Activated T-helper 9 cell treated with anti-CD3 and anti-CD28 coated beads, Interleukin-2, amount 50 U/mL, for 16 hours (primary cell): Measurements from ENCODE around the gene FRMD1.

ENCODE experiments used
- DNase-seq: peaks from one replicate; pipeline ENCODE4 v3.0.0-alpha.2; 2020; ENCODE audit warnings: low read depth

Gene FRMD1

DNA sequence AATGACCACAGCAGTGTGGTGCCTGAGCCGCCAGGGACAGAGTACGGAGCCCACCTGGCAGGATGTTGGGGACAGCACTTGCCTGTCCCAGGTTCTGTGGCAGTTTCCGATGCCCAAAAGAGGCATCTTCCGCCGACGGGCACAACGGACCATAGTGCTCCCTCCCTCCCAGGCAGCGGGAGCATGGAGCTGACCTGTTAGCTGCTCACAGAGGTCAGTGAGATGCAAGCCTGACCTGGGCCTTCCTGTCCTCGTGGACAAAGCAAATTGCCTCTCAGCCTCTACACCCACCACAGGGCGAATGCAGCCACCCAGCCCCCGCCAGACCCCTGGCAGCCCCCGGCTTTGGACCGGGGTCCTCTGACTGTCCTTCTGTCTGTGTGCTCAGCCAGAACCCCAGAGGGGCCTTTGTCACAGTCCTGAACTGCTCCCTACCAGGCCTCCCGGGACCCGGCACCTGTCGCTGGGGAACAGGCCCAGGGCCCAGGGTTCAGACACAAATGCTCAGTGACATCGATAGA is 16.2 kb upstream of the FRMD1 start:
- DNase-seq, result no peak

DNA sequence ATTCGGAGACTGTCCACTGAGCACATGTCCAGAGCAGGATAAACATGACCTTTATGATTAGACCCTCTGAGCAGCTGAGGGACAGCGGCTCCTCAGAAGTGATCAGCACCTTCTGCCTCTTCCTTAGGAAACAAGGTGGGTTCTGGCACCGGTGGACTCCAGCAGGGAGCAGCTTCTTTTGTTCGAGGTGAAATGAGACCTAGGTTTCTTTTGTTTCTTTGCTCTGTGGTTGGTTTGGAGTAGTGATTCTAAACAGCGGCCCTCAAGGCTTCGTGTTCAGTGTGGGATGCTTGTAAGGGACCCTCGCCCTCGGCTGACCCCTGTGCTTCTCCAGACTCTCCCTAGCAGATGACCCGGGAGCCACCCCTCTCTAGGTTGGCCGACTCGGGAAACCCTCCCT is 14.6 kb upstream of the FRMD1 start:
- DNase-seq, result no peak

- no peak for DNase-seq
Observed at GRCh38 chr6:168093071-168093505, 14.1 kb upstream of the FRMD1 start.

DNA sequence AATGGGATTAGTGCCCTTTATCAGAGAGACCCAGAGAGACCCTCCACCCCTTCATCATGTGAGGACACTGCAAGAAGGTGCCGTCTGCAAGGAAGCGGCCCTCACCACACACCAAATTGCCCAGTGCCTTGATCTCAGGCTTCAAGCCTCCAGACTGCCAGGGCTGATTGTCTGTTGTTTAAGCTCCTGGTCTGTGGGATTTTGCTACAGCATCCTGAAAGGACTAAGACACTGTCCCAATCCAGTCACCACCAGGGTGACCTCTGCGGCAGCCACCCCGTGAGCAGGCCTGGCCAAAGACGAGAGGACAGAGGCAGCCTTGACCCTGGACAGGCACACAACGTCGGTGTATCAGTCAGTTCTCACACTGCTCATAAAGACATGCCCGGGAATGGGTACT is 13.5 kb upstream of the FRMD1 start:
- DNase-seq, result no peak

DNA sequence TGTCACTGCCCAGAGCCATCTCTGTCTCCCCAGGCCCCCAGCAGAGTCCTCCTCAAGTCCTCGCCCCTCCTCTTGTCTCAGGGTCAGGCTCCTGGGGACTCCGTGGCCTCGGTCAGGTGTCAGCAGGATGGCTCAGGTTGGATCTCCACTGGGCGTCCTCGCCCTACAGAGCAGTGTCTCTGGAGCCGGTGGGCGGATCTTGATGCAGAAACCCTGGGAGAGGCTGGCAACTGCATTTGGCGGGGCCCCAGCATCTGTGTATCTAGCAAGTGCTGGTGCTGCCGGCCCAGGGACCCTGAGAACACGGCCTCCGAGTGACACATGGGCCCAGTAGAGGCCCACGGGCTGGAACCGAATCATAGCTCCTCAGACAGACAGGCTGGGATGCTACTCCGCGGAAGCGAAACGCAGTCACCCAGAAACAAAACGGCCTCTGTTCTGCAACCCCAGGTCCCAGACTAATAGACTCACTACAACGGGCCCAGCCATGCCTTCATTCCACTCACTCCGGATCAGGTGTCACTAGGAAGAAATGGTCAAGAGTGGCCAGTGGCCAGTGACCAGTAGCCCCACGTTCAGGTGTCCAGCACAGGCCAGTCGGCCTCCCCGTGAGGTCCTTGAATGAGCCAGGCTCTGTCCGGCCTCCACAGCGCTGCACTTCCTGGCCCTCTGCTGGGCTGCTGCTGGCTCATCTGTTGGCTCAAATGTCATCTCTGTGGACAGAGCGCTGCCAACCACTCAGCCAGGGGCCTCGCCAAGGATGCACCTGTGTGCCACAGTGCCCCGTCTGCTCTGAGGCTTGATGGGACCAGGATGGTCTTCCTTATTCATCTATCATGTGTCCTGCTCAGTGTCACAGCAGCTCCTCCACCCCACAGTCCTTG is 12.6 kb upstream of the FRMD1 start:
- DNase-seq, result no peak

GRCh38 chr6:168090706-168091105 is 11.7 kb upstream of the FRMD1 start:
- DNase-seq, result no peak

GRCh38 chr6:168090064-168090690 is 11.2 kb upstream of the FRMD1 start:
- DNase-seq, result no peak

- DNase-seq, result no peak
Observed at GRCh38 chr6:168089186-168090063, 10.4 kb upstream of the FRMD1 start.

DNA sequence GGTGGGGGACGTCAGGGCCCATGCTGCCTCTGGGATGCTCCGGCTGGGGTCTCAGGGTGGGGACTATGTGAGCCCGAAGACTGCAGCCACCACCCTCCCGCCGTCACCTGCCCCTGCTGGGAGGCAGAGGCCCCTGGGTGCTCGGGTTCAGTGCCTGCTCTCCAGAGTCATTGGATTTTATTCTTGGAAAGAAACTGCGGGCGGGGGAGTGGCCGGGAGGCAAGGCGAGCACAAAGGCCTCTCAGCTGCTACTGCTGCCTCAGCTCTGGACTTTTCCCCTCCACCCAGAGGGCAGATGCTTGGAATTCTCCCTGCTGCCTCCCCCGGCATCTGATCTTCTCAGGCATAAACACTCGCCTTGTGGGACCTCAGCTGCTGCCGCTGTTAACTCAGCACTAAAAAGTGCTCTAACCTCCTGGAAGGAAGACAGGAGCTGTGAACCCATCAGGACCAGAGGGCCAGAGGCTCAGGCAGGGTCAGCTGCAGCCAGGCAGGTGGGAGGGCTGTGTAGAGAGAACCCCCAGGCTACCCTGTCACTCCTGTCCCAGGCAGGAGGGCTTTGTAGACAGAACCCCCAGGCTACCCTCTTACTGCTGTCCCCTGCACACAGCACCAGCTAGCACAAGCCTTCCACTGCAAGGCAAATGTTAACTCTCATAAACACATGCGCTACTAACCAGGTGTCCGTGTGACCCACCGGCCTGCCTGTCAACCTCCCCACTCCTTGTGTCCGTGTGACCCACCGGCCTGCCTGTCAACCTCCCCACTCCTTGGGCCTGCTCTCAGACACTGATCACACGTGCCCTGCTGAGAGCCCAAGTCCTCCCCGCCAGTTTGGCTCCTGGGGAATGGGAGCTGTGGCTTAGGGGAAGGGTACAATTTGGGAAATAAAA is 9.4 kb upstream of the FRMD1 start:
- no peak for DNase-seq

- no peak for DNase-seq
Observed at GRCh38 chr6:168087436-168088160, 8.6 kb upstream of the FRMD1 start.

DNA sequence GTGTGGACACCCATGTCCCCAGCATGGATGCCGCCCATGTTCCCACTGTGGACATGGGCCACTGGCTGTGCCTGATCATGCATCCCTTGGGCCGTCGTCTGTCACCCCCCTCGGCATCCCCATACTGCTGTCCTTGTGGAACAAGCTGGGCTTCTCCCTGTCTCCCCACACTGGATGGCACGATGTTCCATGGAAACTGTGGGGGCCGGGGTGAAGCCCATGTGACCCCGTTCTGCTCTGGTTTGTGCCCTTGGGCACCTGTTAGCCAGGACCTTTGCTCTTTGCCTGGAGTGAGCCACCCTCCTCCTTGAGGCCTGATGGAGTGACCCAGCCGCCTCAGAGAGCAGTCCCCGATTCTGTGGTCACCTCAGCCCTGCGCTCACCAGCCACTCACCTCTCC is 7.6 kb upstream of the FRMD1 start:
- no peak for DNase-seq

GRCh38 chr6:168086066-168086465 is 7.1 kb upstream of the FRMD1 start:
- DNase-seq, result no peak

DNA sequence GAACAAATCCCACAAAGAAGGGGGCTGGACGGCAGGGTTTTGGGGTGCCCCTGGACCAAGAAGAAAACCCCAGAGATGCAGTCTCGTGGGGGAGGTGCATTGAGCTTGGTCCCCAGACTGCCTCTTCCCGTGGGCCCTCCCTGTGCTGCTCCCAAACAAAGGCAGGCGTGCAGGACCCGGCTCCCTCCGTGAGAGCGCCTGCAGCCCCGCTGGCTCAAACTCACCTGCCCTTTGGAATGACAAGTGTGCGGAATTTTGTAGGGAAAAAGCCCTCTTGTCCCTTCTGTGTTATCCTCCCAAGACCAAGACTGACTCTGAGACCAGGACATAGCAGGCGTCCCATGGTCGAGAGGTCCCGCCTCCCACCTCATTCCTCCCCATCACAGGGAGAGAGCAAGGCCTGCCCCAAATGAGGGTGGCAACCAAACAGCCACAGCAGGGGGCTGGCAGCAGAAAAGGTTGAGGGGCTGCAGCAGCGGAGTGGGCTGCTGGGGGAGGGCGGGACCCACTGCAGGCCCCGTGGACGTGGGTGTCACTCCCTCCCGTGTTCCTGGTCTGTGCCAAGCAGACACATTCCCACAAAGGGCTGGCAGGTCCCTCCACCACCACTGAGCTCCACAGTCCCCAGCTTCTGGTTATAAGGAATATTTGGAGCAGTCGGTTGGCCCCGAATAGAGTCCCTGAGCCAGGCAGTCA is 5.6 kb upstream of the FRMD1 start:
- DNase-seq, result no peak

- no peak for DNase-seq
Observed at GRCh38 chr6:168083514-168083885, 4.5 kb upstream of the FRMD1 start.

DNA sequence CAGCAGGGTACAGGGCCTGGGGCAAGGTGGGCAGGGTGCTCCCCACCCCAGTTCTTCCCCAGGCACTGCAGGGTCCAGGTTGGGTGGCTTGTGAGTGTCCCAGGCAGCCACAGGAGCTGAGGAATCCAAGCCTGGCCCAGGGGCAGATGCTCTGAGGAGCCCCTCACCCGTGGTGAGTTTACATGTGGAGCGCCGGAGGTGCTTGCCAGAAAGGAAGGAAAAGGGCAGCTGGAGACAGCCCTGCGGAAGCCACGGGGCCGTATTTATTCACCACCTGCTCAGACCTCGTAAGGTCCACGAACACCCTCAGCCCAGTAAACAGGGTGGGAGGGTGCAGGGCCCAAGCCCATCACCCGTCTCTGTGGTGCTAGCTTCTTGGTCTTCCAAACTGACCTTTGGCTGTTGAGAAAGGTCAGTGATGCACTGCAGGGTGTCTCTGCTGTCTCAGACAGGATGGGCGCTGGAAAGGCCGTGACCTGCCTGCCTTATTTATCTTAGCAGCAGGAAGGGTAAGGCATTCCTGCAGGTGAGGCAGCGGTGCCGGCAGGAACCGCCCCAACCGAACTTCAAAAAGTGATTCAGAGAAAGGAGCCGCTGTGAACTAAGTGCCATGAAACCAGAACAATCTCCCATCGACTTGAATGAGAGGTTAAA is 4.0 kb upstream of the FRMD1 start:
- DNase-seq, result no peak

DNA sequence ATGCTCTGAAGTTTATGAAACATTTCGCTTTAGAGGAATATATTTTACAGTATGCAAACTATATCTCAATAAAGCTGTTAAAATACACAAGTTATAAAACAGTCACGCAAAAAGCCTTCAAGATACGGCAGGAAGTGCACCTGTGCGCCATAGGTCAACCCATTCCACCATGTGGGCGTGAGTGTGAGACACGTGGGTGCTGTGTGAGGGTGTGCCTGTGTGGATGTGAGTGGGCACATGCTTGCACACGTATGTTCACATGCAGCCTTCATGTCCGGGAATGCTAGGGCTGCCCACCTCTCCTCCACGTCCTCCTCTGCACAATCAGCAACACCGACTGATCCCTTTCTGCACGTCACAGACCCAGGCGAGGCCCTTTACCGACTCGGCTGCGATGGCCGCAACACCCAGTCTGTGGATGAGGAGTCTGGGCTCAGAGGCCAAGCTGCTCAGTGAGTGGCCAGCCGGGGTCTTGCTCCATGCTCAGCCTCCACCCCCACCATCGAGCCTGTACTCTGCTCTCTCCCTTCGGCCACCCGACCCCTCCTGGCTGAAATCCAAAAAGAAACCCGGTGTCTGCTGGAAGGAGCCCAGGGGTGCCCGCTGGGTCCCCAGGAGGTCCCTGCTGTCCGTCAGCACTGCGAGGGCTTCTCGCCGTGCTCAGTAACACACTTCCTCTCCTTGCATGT is 3.0 kb upstream of the FRMD1 start:
- no peak for DNase-seq

DNA sequence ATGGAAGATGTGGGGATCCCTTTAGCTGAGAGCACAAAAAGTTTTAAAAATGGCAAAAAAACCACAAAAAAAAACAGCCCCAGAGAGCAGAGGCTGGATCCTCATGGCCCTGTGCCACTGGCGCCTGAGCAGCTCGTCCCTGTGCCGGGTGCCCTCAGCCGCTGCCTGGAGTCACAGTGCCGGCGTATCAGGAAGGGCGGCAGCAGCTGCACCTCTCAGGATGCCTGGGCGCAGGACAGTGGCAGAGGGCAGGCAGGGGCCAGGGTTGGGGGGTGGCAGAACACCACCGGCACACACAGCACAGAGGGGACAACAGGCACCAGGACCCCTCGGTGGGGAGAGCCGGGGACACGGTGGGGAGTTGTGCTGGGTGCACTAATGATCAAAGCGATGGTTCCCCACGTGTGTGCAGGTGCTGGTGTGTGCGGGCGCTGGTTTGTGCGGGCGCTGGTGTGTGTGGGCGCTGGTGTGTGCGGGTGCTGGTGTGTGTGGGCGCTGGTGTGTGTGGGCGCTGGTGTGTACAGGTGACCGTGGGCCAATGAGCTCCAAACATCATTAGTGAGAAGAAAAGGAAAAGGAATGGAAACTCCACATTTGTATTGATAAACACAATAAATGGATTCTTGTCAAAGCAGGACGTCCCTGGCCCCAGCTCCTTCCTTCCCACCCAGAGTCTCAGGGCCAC is 1.5 kb upstream of the FRMD1 start:
- DNase-seq, result no peak

DNA sequence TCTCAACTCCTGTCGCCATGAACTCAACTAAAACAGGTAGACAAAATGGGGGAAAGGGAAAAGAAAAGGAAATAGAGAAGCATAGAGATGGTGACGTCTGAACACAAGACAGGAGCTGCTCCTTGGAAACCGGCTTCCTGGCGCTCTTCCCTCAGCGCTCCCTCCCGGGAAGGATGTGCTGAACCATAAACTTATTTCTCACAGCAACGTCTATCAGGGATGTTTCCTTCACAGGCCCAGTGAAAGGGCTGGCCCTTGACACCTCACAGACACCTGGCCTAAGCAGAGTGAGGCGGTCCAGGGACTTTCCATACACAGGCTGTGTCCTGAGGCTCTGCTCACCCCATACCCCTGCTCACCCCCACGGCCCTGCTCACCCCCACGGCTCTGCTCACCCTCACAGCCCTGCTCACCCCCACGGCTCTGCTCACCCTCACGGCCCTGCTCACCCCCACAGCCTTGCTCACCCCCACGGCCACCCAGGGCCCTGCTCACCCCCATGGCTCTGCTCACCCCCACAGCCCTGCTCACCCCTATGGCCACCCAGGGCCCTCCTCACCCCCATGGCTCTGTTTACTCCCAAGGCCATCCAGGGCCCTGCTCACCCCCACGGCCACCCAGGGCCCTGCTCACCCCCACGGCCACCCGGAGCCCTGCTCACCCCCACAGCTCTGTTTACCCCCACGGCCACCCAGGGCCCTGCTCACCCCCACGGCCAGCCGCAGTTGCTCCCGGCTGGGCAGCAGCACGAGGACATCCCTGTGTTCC is 653 bp downstream of the FRMD1 start:
- no peak for DNase-seq
